ENCODE results near the gene ZFAND4. TPM values are rescaled to one million over a fixed set of nuclear protein-coding genes. Genes with fewer than 3 reads are reported as not detected.
A peak's percentile ranks its signal among the peaks of the same experiment; 100 is the strongest.

ZFAND4 gene
- total and polyA plus RNA-seq, 2 donors from 2014 or later = 6.6 to 17.4 TPM

DNA sequence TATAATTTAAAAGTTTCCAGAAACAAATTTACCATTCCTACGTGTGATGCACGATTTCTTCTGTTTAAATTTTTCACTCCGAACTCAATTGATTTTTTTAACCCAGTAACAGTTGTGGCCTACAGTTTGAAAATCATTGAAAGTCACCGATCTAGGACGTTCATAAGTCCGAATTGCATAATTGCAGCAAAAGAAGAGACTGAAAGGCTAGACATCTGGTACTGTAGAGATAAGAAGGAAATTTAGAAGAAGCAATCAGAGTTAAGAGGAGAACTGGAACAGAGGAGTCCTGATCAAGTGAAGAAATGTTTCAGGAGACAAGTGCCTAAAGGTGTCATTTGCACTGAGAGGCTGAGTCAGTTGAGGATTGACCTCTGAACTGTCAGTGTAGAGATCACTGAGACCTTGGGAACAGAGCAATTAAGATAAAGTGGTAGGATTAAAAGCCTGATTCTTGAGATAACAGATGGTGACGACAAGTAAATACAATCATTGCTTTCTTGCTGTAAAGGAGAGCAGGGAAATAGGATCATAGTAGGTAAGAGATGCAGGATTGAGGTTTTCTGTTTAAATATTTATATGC, 73.5 kb downstream of the ZFAND4 start:
- DNase-seq (no peak), FAIRE-seq (no peak)
- Histone ChIP-seq H3K9me3 (ENCODE audit: control insufficient read depth in 2 of 3, insufficient read depth in 1 of 3, low read length in 3 of 3) (no peaks in the 10 kb centered on the region), H3K9ac (ENCODE audit: low read length in 3 of 3) (no peak overlapping the region), H3K4me3 (ENCODE audit: low read length in 3 of 3) (no peak overlapping the region), H3K27me3 (ENCODE audit: control insufficient read depth, insufficient read depth, low read length) (no peaks in the 10 kb centered on the region), H3K4me1 (ENCODE audit: control insufficient read depth in 2 of 3, insufficient read depth in 2 of 3, low read depth in 1 of 3, low read length in 3 of 3) (peaks cover 0 to 2% (median 0%) of the 10 kb centered on the region in 3 donors), H3K36me3 (ENCODE audit: control insufficient read depth in 2 of 3, insufficient read depth in 3 of 3, low read length in 3 of 3) (no peaks in the 10 kb centered on the region), H3K27ac (ENCODE audit: low read depth in 2 of 2, low read length in 2 of 2) (no peak overlapping the region)
- intact Hi-C loops (cut with DNase I) = no loop called here
- no peak for TF ChIP-seq CTCF (IDR thresholded peaks at IDR 0.05; ENCODE audit: borderline replicate concordance, extremely low read depth, insufficient read depth)

- peaks cover 0 to 9% (median 6%) of the 10 kb centered on the region in 3 donors for H3K4me1 ChIP-seq (ENCODE audit: control insufficient read depth in 2 of 3, insufficient read depth in 2 of 3, low read depth in 1 of 3, low read length in 3 of 3)
- DNase-seq (no peak), FAIRE-seq (no peak)
- no peaks in the 10 kb centered on the region for H3K9me3 ChIP-seq (ENCODE audit: control insufficient read depth in 2 of 3, insufficient read depth in 1 of 3, low read length in 3 of 3)
- intact Hi-C loops (cut with DNase I) = no loop called here
- H3K4me3 ChIP-seq (ENCODE audit: low read length in 3 of 3) = no peak overlapping the region
- no peak overlapping the region for H3K9ac ChIP-seq (ENCODE audit: low read length in 3 of 3)
- H3K27ac ChIP-seq (ENCODE audit: low read depth in 2 of 2, low read length in 2 of 2) = no peak overlapping the region
- H3K36me3 ChIP-seq (ENCODE audit: control insufficient read depth in 2 of 3, insufficient read depth in 3 of 3, low read length in 3 of 3) = no peaks in the 10 kb centered on the region
- no peaks in the 10 kb centered on the region for H3K27me3 ChIP-seq (ENCODE audit: control insufficient read depth, insufficient read depth, low read length)
- TF ChIP-seq CTCF (IDR thresholded peaks at IDR 0.05; ENCODE audit: borderline replicate concordance, extremely low read depth, insufficient read depth) = no peak
Observed at GRCh38 chr10:45596526-45596925, 76.0 kb downstream of the ZFAND4 start.

- Histone ChIP-seq H3K9ac (ENCODE audit: low read length in 3 of 3) (peak overlapping the region; percentile 12 to 79 (median 47)), H3K4me3 (ENCODE audit: low read length in 3 of 3) (peak overlapping the region; percentile 76 to 87 (median 84)), H3K9me3 (ENCODE audit: control insufficient read depth in 2 of 3, insufficient read depth in 1 of 3, low read length in 3 of 3) (no peaks in the 10 kb centered on the region), H3K27ac (ENCODE audit: low read depth in 2 of 2, low read length in 2 of 2) (peak overlapping the region; percentile 2 to 69), H3K4me1 (ENCODE audit: control insufficient read depth in 2 of 3, insufficient read depth in 2 of 3, low read depth in 1 of 3, low read length in 3 of 3) (peaks cover 0 to 9% (median 6%) of the 10 kb centered on the region in 3 donors), H3K36me3 (ENCODE audit: control insufficient read depth in 2 of 3, insufficient read depth in 3 of 3, low read length in 3 of 3) (peaks cover 0 to 5% (median 0%) of the 10 kb centered on the region in 3 donors), H3K27me3 (ENCODE audit: control insufficient read depth, insufficient read depth, low read length) (no peaks in the 10 kb centered on the region)
- TF ChIP-seq CTCF (IDR thresholded peaks at IDR 0.05; ENCODE audit: borderline replicate concordance, extremely low read depth, insufficient read depth) = peak; percentile 11
- DNase-seq (peak; percentile 93 to 98 (median 96)), FAIRE-seq (no peak)
- intact Hi-C loops (cut with DNase I) = no loop called here
Observed at GRCh38 chr10:45594276-45595157, 78.1 kb downstream of the ZFAND4 start.
